Panc1 (cell line): ENCODE data around the gene ROBO1. TPM values are rescaled to one million over a fixed set of nuclear protein-coding genes. Genes with fewer than 3 reads are reported as not detected.

Experiments used
- ATAC-seq: fragments of 200-7000 bp; cut with Tn5 transposase; 2 replicates; pipeline ENCODE4 v1.9.1; 2020; ENCODE audit warnings: mild to moderate bottlenecking, moderate library complexity
- BruUV-seq: library from RNA; stranded (reverse); fragments of 400-500 nt; replicated peaks from 2 replicates; lab custom pipeline; 2021; lab: Mats Ljungman, UMichigan
- CTCF ChIA-PET: fragments of 300-600 bp; sonication (Branson Sonifier 250); formaldehyde crosslinking; loops from one replicate; lab custom pipeline; 2022; ENCODE audit warnings: antibody characterized with exemption; lab: Charles Lee
- POLR2A ChIA-PET: fragments of 300-600 bp; sonication (Branson Sonifier 250); formaldehyde crosslinking; loops from one replicate; lab custom pipeline; 2022; ENCODE audit warnings: antibody characterized with exemption; lab: Charles Lee
- DNase-seq: peaks from one replicate; pipeline ENCODE4 v3.0.0-alpha.2; 2010; ENCODE audit warnings: low read depth, low spot score
- H3K27ac ChIP-seq: 2 replicates; pipeline ENCODE4 v1.5.1; 2011; ENCODE audit warnings: mild to moderate bottlenecking, low read length, inconsistent platforms
- H3K27me3 ChIP-seq: fragments of 200-500 bp; sonication (Bioruptor generic); 2 replicates; pipeline ENCODE4 v1.6.0; 2014; ENCODE audit warnings: low read length, inconsistent platforms; ENCODE audit not compliant: control insufficient read depth, insufficient read depth
- H3K36me3 ChIP-seq: fragments of 200-500 bp; sonication (Bioruptor generic); 2 replicates; pipeline ENCODE4 v1.5.1; 2014; ENCODE audit warnings: inconsistent platforms, mild to moderate bottlenecking, low read length, moderate library complexity; ENCODE audit not compliant: control insufficient read depth, insufficient read depth
- H3K4me1 ChIP-seq: 2 replicates; pipeline ENCODE4 v1.5.1; 2011; ENCODE audit warnings: inconsistent platforms, mild to moderate bottlenecking, low read length, moderate library complexity; ENCODE audit not compliant: control insufficient read depth, insufficient read depth
- H3K4me3 ChIP-seq, 2 experiments: 2 replicates each; pipeline ENCODE4 v1.5.1; 2011 to 2012; ENCODE audit warnings: low read depth in 2 of 2, low read length in 2 of 2, mild to moderate bottlenecking in 2 of 2, inconsistent platforms in 1 of 2, moderate library complexity in 1 of 2
- H3K9me3 ChIP-seq: fragments of 200-500 bp; sonication (Bioruptor generic); 2 replicates; pipeline ENCODE4 v1.5.1; 2014; ENCODE audit warnings: low read depth, mild to moderate bottlenecking, inconsistent platforms, low read length, moderate library complexity; ENCODE audit not compliant: control insufficient read depth, insufficient read depth
- POLR2AphosphoS5 ChIP-seq: IDR thresholded peaks from 2 replicates; pipeline ENCODE4 v1.6.1; 2012; ENCODE audit warnings: mild to moderate bottlenecking, low read depth, low read length, moderate library complexity
- SIN3A ChIP-seq: IDR thresholded peaks from 2 replicates; pipeline ENCODE4 v1.6.1; 2012; ENCODE audit warnings: low read depth, mild to moderate bottlenecking, low read length, moderate library complexity, borderline replicate concordance; ENCODE audit not compliant: insufficient read depth
- TCF7L2 ChIP-seq: IDR thresholded peaks from 2 replicates; pipeline ENCODE4 v1.6.1; 2011; ENCODE audit warnings: mild to moderate bottlenecking, low read depth, low read length, inconsistent platforms
- in situ Hi-C: cut with HindIII; loops from 2 replicates; pipeline ENCODE4 v1.10.0; 2016; ENCODE audit warnings: low sequenced_read_pairs, low pct_unique_long_range_greater_than_20kb
- intact Hi-C: fragments of 100-400 bp; cut with micrococcal nuclease; formaldehyde crosslinking; loops from one replicate; pipeline ENCODE4 v1.10.0; 2022; ENCODE audit not compliant: unreplicated experiment
- total RNA-seq: library from RNA; stranded (reverse); gene quantifications from one replicate; pipeline ENCODE4 v1.2.1, GENCODE V29; 2021; ENCODE audit not compliant: unreplicated experiment
- TF ChIP-seq, protein P1 (sequence below): fragments of 450-650 bp; IDR thresholded peaks from 2 replicates; pipeline ENCODE4 v1.5.1; 2017; ENCODE audit warnings: mild to moderate bottlenecking
- TF ChIP-seq, protein P2 (sequence below), 2 experiments: IDR thresholded peaks; 2 replicates each; pipeline ENCODE4 v1.6.1; 2011 to 2012; ENCODE audit warnings: low read depth in 2 of 2, control low read depth in 1 of 2, low read length in 1 of 2, mild to moderate bottlenecking in 1 of 2, moderate library complexity in 1 of 2; ENCODE audit not compliant: insufficient read depth in 1 of 2

Gene ROBO1
- total RNA-seq, 1 experiment from 2014 or later = 61.6 TPM

GRCh38 chr3:79317551-79318518 is 450.0 kb downstream of the ROBO1 start:
- ATAC-seq = no peak
- Histone ChIP-seq H3K4me1 (no peaks in the 10 kb centered on the region), H3K4me3 (no peak overlapping the region), H3K9me3 (no peaks in the 10 kb centered on the region), H3K36me3 (no peaks in the 10 kb centered on the region), H3K27ac (no peak overlapping the region), H3K27me3 (no peaks in the 10 kb centered on the region)
- in situ Hi-C loops (no loop called here), intact Hi-C loops (no loop called here)
- no TSS peak for BruUV-seq
- ChIA-PET CTCF (no interaction called here), POLR2A (no interaction called here)
- TF ChIP-seq, protein P1, sequence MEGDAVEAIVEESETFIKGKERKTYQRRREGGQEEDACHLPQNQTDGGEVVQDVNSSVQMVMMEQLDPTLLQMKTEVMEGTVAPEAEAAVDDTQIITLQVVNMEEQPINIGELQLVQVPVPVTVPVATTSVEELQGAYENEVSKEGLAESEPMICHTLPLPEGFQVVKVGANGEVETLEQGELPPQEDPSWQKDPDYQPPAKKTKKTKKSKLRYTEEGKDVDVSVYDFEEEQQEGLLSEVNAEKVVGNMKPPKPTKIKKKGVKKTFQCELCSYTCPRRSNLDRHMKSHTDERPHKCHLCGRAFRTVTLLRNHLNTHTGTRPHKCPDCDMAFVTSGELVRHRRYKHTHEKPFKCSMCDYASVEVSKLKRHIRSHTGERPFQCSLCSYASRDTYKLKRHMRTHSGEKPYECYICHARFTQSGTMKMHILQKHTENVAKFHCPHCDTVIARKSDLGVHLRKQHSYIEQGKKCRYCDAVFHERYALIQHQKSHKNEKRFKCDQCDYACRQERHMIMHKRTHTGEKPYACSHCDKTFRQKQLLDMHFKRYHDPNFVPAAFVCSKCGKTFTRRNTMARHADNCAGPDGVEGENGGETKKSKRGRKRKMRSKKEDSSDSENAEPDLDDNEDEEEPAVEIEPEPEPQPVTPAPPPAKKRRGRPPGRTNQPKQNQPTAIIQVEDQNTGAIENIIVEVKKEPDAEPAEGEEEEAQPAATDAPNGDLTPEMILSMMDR = no peak
- TF ChIP-seq SIN3A = no peak
- TF ChIP-seq, protein P2, sequence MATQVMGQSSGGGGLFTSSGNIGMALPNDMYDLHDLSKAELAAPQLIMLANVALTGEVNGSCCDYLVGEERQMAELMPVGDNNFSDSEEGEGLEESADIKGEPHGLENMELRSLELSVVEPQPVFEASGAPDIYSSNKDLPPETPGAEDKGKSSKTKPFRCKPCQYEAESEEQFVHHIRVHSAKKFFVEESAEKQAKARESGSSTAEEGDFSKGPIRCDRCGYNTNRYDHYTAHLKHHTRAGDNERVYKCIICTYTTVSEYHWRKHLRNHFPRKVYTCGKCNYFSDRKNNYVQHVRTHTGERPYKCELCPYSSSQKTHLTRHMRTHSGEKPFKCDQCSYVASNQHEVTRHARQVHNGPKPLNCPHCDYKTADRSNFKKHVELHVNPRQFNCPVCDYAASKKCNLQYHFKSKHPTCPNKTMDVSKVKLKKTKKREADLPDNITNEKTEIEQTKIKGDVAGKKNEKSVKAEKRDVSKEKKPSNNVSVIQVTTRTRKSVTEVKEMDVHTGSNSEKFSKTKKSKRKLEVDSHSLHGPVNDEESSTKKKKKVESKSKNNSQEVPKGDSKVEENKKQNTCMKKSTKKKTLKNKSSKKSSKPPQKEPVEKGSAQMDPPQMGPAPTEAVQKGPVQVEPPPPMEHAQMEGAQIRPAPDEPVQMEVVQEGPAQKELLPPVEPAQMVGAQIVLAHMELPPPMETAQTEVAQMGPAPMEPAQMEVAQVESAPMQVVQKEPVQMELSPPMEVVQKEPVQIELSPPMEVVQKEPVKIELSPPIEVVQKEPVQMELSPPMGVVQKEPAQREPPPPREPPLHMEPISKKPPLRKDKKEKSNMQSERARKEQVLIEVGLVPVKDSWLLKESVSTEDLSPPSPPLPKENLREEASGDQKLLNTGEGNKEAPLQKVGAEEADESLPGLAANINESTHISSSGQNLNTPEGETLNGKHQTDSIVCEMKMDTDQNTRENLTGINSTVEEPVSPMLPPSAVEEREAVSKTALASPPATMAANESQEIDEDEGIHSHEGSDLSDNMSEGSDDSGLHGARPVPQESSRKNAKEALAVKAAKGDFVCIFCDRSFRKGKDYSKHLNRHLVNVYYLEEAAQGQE (IDR thresholded peaks at IDR 0.05; ENCODE audit: insufficient read depth in 1 of 2, low read depth in 2 of 2, low read length in 1 of 2) = no peak
- TF ChIP-seq POLR2AphosphoS5 = no peak
- no peak for TF ChIP-seq TCF7L2
- DNase-seq = no peak

DNA sequence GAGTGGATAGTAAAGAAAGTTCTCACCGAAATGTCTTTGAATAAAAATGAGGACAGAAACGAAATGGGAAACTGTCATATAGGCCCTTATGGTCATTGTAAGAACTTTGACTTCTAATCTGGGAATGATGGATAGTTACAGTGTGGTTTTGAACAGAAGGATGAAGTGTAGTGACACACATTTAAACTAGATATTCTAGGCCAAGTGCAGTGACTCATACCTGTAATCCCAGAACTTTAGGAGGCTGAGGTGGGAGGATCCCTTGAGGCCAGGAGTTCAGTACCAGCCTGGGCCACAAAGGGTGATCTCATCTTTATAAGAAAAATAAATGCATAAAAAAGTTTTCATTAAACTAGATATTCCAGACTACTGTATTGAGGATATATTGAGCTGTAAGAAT is 452.8 kb downstream of the ROBO1 start:
- no TSS peak for BruUV-seq
- intact Hi-C loops = no loop called here
- no peak for DNase-seq
- no peaks in the 10 kb centered on the region for H3K9me3 ChIP-seq
- TF ChIP-seq SIN3A (no peak), TCF7L2 (no peak)
- TF ChIP-seq, protein P2 (IDR thresholded peaks at IDR 0.05; ENCODE audit: insufficient read depth in 1 of 2, low read depth in 2 of 2, low read length in 1 of 2) = no peak
- TF ChIP-seq, protein P1 = no peak
- H3K36me3 ChIP-seq = no peaks in the 10 kb centered on the region
- no peak overlapping the region for H3K27ac ChIP-seq
- no peak for ATAC-seq
- no peaks in the 10 kb centered on the region for H3K4me1 ChIP-seq
- POLR2A ChIA-PET = no interaction called here
- H3K4me3 ChIP-seq = no peak overlapping the region
- in situ Hi-C loops = no loop called here
- CTCF ChIA-PET = no interaction called here
- no peaks in the 10 kb centered on the region for H3K27me3 ChIP-seq
